Sigmoid colon (tissue), 4 donors: ENCODE results near the gene TEX38.

Experiments used
- POLR2A ChIP-seq, 2 donors: fragments of 450-650 bp; IDR thresholded peaks; one replicate each; pipeline ENCODE4 v1.6.1; 2016; ENCODE audit warnings: antibody characterized with exemption in 2 of 2, mild to moderate bottlenecking in 2 of 2, moderate library complexity in 2 of 2
- POLR2AphosphoS5 ChIP-seq, 4 donors: sonication (generic); formaldehyde crosslinking; IDR thresholded peaks; one replicate each; pipeline ENCODE4 v1.6.1; 2017; ENCODE audit warnings: antibody characterized with exemption in 4 of 4

DNA sequence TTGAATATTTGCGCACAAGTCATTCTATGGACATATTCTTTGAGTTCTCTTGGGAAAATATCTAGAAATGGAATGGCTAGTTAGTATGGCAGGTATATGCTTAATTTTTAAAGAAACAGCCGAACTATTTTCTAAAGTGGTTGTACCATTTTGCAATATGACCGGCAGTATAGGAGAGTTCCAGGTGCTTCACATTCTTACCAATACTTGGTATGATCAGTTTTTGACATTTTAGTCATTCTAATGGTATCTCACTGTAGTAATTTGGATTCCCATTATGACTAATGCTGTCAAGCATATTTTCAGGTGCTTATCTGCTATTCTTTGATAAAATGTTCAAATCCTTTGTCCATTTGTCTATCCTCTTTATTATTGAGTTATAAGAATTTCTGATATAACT, 24.0 kb upstream of the TEX38 start:
- no peak for TF ChIP-seq POLR2A (IDR thresholded peaks at IDR 0.05)
- TF ChIP-seq POLR2AphosphoS5 (IDR thresholded peaks at IDR 0.05), result no peak
